Endodermal cell (in vitro differentiated cells): Measurements from ENCODE around the gene MAP4K4. TPM values are rescaled to one million over a fixed set of nuclear protein-coding genes. Genes with fewer than 3 reads are reported as not detected.

Experiments used
- DNase-seq: peaks from one replicate; pipeline ENCODE4 v3.0.0-alpha.2; 2017
- H3K27ac ChIP-seq: 2 replicates; pipeline ENCODE4 v1.5.1; 2013; ENCODE audit warnings: mild to moderate bottlenecking, low read depth, low read length, moderate library complexity
- H3K27me3 ChIP-seq: 2 replicates; pipeline ENCODE4 v1.6.1; 2013; ENCODE audit warnings: mild to moderate bottlenecking, low read length, moderate library complexity; ENCODE audit not compliant: insufficient read depth, control insufficient read depth, poor library complexity, severe bottlenecking
- H3K36me3 ChIP-seq: 2 replicates; pipeline ENCODE4 v1.7.0; 2013; ENCODE audit warnings: mild to moderate bottlenecking, low read length, moderate library complexity; ENCODE audit not compliant: control insufficient read depth, insufficient read depth
- H3K4me1 ChIP-seq: one replicate; pipeline ENCODE4 v1.7.0; 2013; ENCODE audit warnings: low read length; ENCODE audit not compliant: control insufficient read depth, insufficient read depth
- H3K4me3 ChIP-seq: 2 replicates; pipeline ENCODE4 v1.5.1; 2013; ENCODE audit warnings: mild to moderate bottlenecking, low read length, moderate library complexity
- H3K9ac ChIP-seq: 2 replicates; pipeline ENCODE4 v1.6.1; 2013; ENCODE audit warnings: mild to moderate bottlenecking, low read length, moderate library complexity; ENCODE audit not compliant: poor library complexity, severe bottlenecking; ENCODE audit errors: extremely low read depth
- H3K9me3 ChIP-seq: 2 replicates; pipeline ENCODE4 v1.6.1; 2013; ENCODE audit warnings: mild to moderate bottlenecking, low read length, moderate library complexity; ENCODE audit not compliant: control insufficient read depth
- H3K27ac Mint-ChIP-seq: 2 replicates; pipeline ENCODE4 v1.8.0; 2020; ENCODE audit warnings: mixed read lengths
- H3K27me3 Mint-ChIP-seq: 2 replicates; pipeline ENCODE4 v1.8.0; 2021; ENCODE audit warnings: mild to moderate bottlenecking, mixed read lengths; ENCODE audit not compliant: insufficient read depth
- H3K36me3 Mint-ChIP-seq: 2 replicates; pipeline ENCODE4 v1.8.0; 2020; ENCODE audit warnings: low read depth, mixed read lengths
- H3K4me1 Mint-ChIP-seq: 2 replicates; pipeline ENCODE4 v1.8.0; 2020; ENCODE audit warnings: mixed read lengths
- H3K4me3 Mint-ChIP-seq: 2 replicates; pipeline ENCODE4 v1.8.0; 2020; ENCODE audit warnings: mild to moderate bottlenecking, moderate library complexity, mixed read lengths
- H3K9me3 Mint-ChIP-seq: 2 replicates; pipeline ENCODE4 v1.8.0; 2020; ENCODE audit warnings: mild to moderate bottlenecking, mixed read lengths
- WGBS, 2 experiments: methylation state at CpG; one replicate each; pipeline versions ENCODE4 v1.1.5 to v1.1.7; 2013; ENCODE audit warnings: missing lambda C conversion rate in 2 of 2, mixed read lengths in 1 of 2; ENCODE audit not compliant: insufficient coverage in 1 of 2, insufficient read length in 1 of 2; 5-methylcytosine and 5-hydroxymethylcytosine counted together
- total RNA-seq, 2 donors: library from RNA; stranded (reverse); fragmentation: NEBNext Ultra II Directional in 1 of 2; extraction: Animal tissue kit (Norgen Biotek cat#: 25700) in 1 of 2; gene quantifications; 2 replicates in 1 of 2; 3 replicates in 1 of 2; pipeline ENCODE4 v1.2.1, GENCODE V29; 2021
- TF ChIP-seq, protein P1 (sequence below): fragments of 200-600 bp; sonication (generic); conservative IDR thresholded peaks from 2 replicates; pipeline ENCODE4 v1.5.0; 2021; ENCODE audit warnings: antibody characterized with exemption, mild to moderate bottlenecking

MAP4K4 gene
- total RNA-seq, 2 donors from 2014 or later: 130 to 142 TPM

DNA sequence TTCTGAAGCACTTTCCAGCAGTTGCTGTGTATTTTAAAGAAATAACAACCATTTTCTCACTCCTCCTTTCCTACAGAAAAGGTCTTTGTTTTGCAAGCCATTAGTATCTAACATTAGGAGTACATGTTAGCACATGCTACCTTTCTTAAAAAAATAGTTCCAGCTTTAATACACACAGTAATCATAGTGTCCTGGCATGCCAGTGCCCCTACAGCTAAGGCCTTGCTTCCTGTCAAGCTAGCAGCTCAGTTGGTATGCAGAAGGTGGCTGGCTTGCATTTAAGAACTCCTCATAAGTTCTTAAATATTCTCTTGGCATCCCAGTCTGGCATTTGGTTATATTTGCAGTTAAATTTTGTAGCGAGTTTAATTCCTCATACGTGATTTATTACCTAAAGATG lies 152.9 kb downstream of the MAP4K4 start:
- Mint-ChIP-seq H3K36me3 (peaks cover 13% of the 10 kb centered on the region), H3K27me3 (no peaks in the 10 kb centered on the region), H3K27ac (no peak overlapping the region), H3K4me3 (no peak overlapping the region), H3K9me3 (no peaks in the 10 kb centered on the region), H3K4me1 (no peaks in the 10 kb centered on the region)
- no peak for DNase-seq
- 94% methylated on average over 2 of the region's 2 CpGs; no CpG with 5 or more reads in 1 of the 2 experiments for WGBS, 2 experiments
- H3K4me1 ChIP-seq: no peaks in the 10 kb centered on the region
- H3K36me3 ChIP-seq: peaks cover 79% of the 10 kb centered on the region
- H3K27me3 ChIP-seq: no peaks in the 10 kb centered on the region
- H3K4me3 ChIP-seq: no peak overlapping the region
- H3K9ac ChIP-seq: no peak overlapping the region
- TF ChIP-seq, protein P1, sequence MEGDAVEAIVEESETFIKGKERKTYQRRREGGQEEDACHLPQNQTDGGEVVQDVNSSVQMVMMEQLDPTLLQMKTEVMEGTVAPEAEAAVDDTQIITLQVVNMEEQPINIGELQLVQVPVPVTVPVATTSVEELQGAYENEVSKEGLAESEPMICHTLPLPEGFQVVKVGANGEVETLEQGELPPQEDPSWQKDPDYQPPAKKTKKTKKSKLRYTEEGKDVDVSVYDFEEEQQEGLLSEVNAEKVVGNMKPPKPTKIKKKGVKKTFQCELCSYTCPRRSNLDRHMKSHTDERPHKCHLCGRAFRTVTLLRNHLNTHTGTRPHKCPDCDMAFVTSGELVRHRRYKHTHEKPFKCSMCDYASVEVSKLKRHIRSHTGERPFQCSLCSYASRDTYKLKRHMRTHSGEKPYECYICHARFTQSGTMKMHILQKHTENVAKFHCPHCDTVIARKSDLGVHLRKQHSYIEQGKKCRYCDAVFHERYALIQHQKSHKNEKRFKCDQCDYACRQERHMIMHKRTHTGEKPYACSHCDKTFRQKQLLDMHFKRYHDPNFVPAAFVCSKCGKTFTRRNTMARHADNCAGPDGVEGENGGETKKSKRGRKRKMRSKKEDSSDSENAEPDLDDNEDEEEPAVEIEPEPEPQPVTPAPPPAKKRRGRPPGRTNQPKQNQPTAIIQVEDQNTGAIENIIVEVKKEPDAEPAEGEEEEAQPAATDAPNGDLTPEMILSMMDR: no peak
- H3K27ac ChIP-seq: no peak overlapping the region
- H3K9me3 ChIP-seq: no peaks in the 10 kb centered on the region

DNA sequence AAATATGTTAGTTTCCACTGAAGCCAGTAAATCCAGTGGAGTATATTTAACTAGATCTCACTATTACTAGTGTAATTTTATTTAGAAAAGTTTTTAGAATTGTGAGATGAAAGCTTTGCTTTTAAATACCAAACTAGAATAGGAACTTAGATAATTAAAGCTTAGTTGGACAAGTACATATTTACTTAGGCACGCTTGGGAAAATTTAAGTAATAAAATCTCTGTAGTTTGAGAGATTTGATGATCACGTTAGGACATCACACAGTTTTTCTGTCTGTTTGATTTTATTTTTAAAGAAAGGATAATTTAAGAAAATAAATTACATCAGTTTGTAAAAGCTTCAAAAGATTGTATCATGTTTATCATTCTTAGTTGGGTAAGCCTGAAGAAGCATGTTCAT lies 153.5 kb downstream of the MAP4K4 start:
- Histone ChIP-seq H3K36me3 (peaks cover 79% of the 10 kb centered on the region), H3K9me3 (no peaks in the 10 kb centered on the region), H3K27ac (no peak overlapping the region), H3K27me3 (no peaks in the 10 kb centered on the region), H3K4me1 (no peaks in the 10 kb centered on the region), H3K4me3 (no peak overlapping the region), H3K9ac (no peak overlapping the region)
- no peak for DNase-seq
- H3K4me1 Mint-ChIP-seq: no peaks in the 10 kb centered on the region
- TF ChIP-seq, protein P1: no peak
- H3K9me3 Mint-ChIP-seq: no peaks in the 10 kb centered on the region
- no peak overlapping the region for H3K4me3 Mint-ChIP-seq
- no peaks in the 10 kb centered on the region for H3K27me3 Mint-ChIP-seq
- WGBS, 2 experiments: 91% methylated on average over 2 of the region's 2 CpGs; no CpG with 5 or more reads in 1 of the 2 experiments
- peaks cover 17% of the 10 kb centered on the region for H3K36me3 Mint-ChIP-seq
- H3K27ac Mint-ChIP-seq: no peak overlapping the region

DNA sequence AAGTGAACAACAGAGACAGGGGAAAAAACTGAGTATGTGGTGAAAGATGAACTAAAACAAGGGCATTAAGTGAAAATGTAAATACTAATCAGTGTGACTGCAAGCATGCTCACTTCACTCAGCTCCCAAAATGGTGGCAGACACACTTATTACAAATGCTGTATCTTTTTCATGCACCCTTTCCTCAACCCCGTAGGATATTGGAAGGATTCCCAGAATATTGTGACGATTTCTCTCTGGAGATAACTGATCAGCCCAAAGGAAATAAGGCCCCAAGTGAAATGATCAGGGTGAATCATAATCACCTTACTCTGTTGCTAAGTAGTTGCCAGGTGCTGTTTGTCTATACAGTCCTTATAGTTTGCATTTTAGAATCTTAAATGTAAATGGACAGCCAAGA lies 155.3 kb downstream of the MAP4K4 start:
- Histone ChIP-seq H3K27me3 (no peaks in the 10 kb centered on the region), H3K4me3 (no peak overlapping the region), H3K27ac (no peak overlapping the region), H3K9me3 (no peaks in the 10 kb centered on the region), H3K4me1 (no peaks in the 10 kb centered on the region), H3K9ac (no peak overlapping the region), H3K36me3 (peaks cover 79% of the 10 kb centered on the region)
- Mint-ChIP-seq H3K9me3 (no peaks in the 10 kb centered on the region), H3K27ac (no peak overlapping the region), H3K4me3 (no peak overlapping the region), H3K4me1 (no peaks in the 10 kb centered on the region), H3K27me3 (no peaks in the 10 kb centered on the region), H3K36me3 (peaks cover 21% of the 10 kb centered on the region)
- TF ChIP-seq, protein P1: no peak
- DNase-seq: no peak
- 100% methylated on average over 2 of the region's 2 CpGs for WGBS, 2 experiments
